Ishikawa (cell line): ENCODE data around the gene CD79B.

Experiments
- CEBPB ChIP-seq: IDR thresholded peaks from 2 replicates; pipeline ENCODE4 v1.6.1; 2012
- CREB1 ChIP-seq: IDR thresholded peaks from 2 replicates; pipeline ENCODE4 v1.6.1; 2012; ENCODE audit warnings: low read depth
- EGR1 ChIP-seq: IDR thresholded peaks from 2 replicates; pipeline ENCODE4 v1.6.1; 2012
- EP300 ChIP-seq: IDR thresholded peaks from 2 replicates; pipeline ENCODE4 v1.6.1; 2012; ENCODE audit warnings: borderline replicate concordance
- FOXM1 ChIP-seq: IDR thresholded peaks from 2 replicates; pipeline ENCODE4 v1.6.1; 2012; ENCODE audit warnings: low read depth, borderline replicate concordance
- MAX ChIP-seq: IDR thresholded peaks from 2 replicates; pipeline ENCODE4 v1.6.1; 2012
- NFIC ChIP-seq: IDR thresholded peaks from 2 replicates; pipeline ENCODE4 v1.6.1; 2012
- RAD21 ChIP-seq: IDR thresholded peaks from 2 replicates; pipeline ENCODE4 v1.6.1; 2012; ENCODE audit warnings: low read depth
- REST ChIP-seq: IDR thresholded peaks from 2 replicates; pipeline ENCODE4 v1.6.1; 2012; ENCODE audit warnings: low read depth, mild to moderate bottlenecking
- TAF1 ChIP-seq: IDR thresholded peaks from 2 replicates; pipeline ENCODE4 v1.6.1; 2012; ENCODE audit warnings: low read depth, mild to moderate bottlenecking
- TCF12 ChIP-seq: IDR thresholded peaks from 2 replicates; pipeline ENCODE4 v1.6.1; 2012; ENCODE audit warnings: low read depth
- TEAD4 ChIP-seq: IDR thresholded peaks from 2 replicates; pipeline ENCODE4 v1.6.1; 2012
- USF1 ChIP-seq: IDR thresholded peaks from 2 replicates; pipeline ENCODE4 v1.6.1; 2012
- YY1 ChIP-seq: IDR thresholded peaks from 2 replicates; pipeline ENCODE4 v1.6.1; 2012; ENCODE audit warnings: low read depth
- ZBTB7A ChIP-seq: IDR thresholded peaks from 2 replicates; pipeline ENCODE4 v1.6.1; 2012; ENCODE audit warnings: low read depth

The CD79B gene

GRCh38 chr17:63940584-63940983 is 8.5 kb upstream of the CD79B start:
- TF ChIP-seq RAD21 = no peak
- no peak for TF ChIP-seq USF1
- no peak for TF ChIP-seq TCF12
- no peak for TF ChIP-seq REST
- TF ChIP-seq CEBPB = no peak
- no peak for TF ChIP-seq CREB1
- TF ChIP-seq TEAD4 = no peak

GRCh38 chr17:63939884-63940283 is 7.8 kb upstream of the CD79B start:
- TF ChIP-seq TCF12 = no peak
- no peak for TF ChIP-seq MAX
- TF ChIP-seq TAF1 = no peak
- TF ChIP-seq REST = no peak

- TF ChIP-seq EGR1 (no peak), YY1 (no peak), REST (no peak), USF1 (no peak), TCF12 (no peak), ZBTB7A (no peak), NFIC (no peak)
These were observed 7.3 kb upstream of the CD79B start for GRCh38 chr17:63939401-63939800.

- TF ChIP-seq EP300 (no peak), EGR1 (no peak)
These were observed 5.8 kb upstream of the CD79B start for GRCh38 chr17:63937920-63938319.

- TF ChIP-seq USF1 = no peak
- TF ChIP-seq YY1 = no peak
These were observed 5.2 kb upstream of the CD79B start for GRCh38 chr17:63937319-63937718.

GRCh38 chr17:63934183-63935112 is 2.3 kb upstream of the CD79B start:
- no peak for TF ChIP-seq YY1
- no peak for TF ChIP-seq EGR1
- no peak for TF ChIP-seq USF1
- TF ChIP-seq MAX = no peak
- TF ChIP-seq NFIC = no peak
- TF ChIP-seq FOXM1 = no peak
- TF ChIP-seq REST = no peak
